ENCODE results near the gene KAT6B.
"Not testable (repeated sequence)": the region's sequence is repeated elsewhere in the genome, so short reads cannot be mapped to it uniquely, and the experiment has no call there.

KAT6B gene

GRCh38 chr10:74910976-74911350, 84.6 kb downstream of the KAT6B start:
- H3K4me3 ChIP-seq (ENCODE audit: low read depth, low read length) = no peak overlapping the region
- TF ChIP-seq CTCF (IDR thresholded peaks at IDR 0.05; ENCODE audit: insufficient read depth, low read depth, low read length, missing control alignments) = no peak
- no peak for DNase-seq (ENCODE audit: low read depth)

GRCh38 chr10:74912182-74912581, 85.8 kb downstream of the KAT6B start:
- H3K4me3 ChIP-seq (ENCODE audit: low read depth, low read length) = no peak overlapping the region
- no peak for DNase-seq (ENCODE audit: low read depth)
- no peak for TF ChIP-seq CTCF (IDR thresholded peaks at IDR 0.05; ENCODE audit: insufficient read depth, low read depth, low read length, missing control alignments)

- no peak for TF ChIP-seq CTCF (IDR thresholded peaks at IDR 0.05; ENCODE audit: insufficient read depth, low read depth, low read length, missing control alignments)
- no peak overlapping the region for H3K4me3 ChIP-seq (ENCODE audit: low read depth, low read length)
- no peak for DNase-seq (ENCODE audit: low read depth)
These were observed 86.3 kb downstream of the KAT6B start for GRCh38 chr10:74912682-74913081.

- peak; percentile 41 for DNase-seq (ENCODE audit: low read depth)
- H3K4me3 ChIP-seq (ENCODE audit: low read depth, low read length) = peak overlapping the region; percentile 34
- no peak for TF ChIP-seq CTCF (IDR thresholded peaks at IDR 0.05; ENCODE audit: insufficient read depth, low read depth, low read length, missing control alignments)
These were observed 87.1 kb downstream of the KAT6B start for GRCh38 chr10:74913377-74913979.

GRCh38 chr10:74916283-74916682, 89.9 kb downstream of the KAT6B start:
- TF ChIP-seq CTCF (IDR thresholded peaks at IDR 0.05; ENCODE audit: insufficient read depth, low read depth, low read length, missing control alignments) = no peak
- no peak for DNase-seq (ENCODE audit: low read depth)
- H3K4me3 ChIP-seq (ENCODE audit: low read depth, low read length) = no peak overlapping the region

- TF ChIP-seq CTCF (IDR thresholded peaks at IDR 0.05; ENCODE audit: insufficient read depth, low read depth, low read length, missing control alignments) = no peak
- no peak overlapping the region for H3K4me3 ChIP-seq (ENCODE audit: low read depth, low read length)
- DNase-seq (ENCODE audit: low read depth) = no peak
These were observed 91.2 kb downstream of the KAT6B start for GRCh38 chr10:74917481-74918077.

- DNase-seq (ENCODE audit: low read depth) = no peak
- H3K4me3 ChIP-seq (ENCODE audit: low read depth, low read length) = no peak overlapping the region
- TF ChIP-seq CTCF (IDR thresholded peaks at IDR 0.05; ENCODE audit: insufficient read depth, low read depth, low read length, missing control alignments) = no peak
These were observed 93.3 kb downstream of the KAT6B start for GRCh38 chr10:74919671-74920070.

- H3K4me3 ChIP-seq (ENCODE audit: low read depth, low read length); DNase-seq (ENCODE audit: low read depth): not testable (repeated sequence)
These were observed 94.7 kb downstream of the KAT6B start for GRCh38 chr10:74921070-74921469.
